Skeletal muscle tissue (tissue), 4 donors: ENCODE data around the gene ALDH3A1. TPM values are rescaled to one million over a fixed set of nuclear protein-coding genes. Genes with fewer than 3 reads are reported as not detected.

Source experiments
- H3K27ac ChIP-seq: one replicate; pipeline ENCODE4 v1.7.0; 2013; ENCODE audit warnings: mild to moderate bottlenecking, low read depth, low read length, inconsistent platforms
- H3K27me3 ChIP-seq, 3 donors: one replicate each; pipeline ENCODE4 v1.7.0; 2013; ENCODE audit warnings: low read length in 3 of 3; ENCODE audit not compliant: control insufficient read depth in 3 of 3, insufficient read depth in 3 of 3
- H3K36me3 ChIP-seq, 3 donors: one replicate each; pipeline ENCODE4 v1.7.0; 2013; ENCODE audit warnings: low read length in 3 of 3; ENCODE audit not compliant: control insufficient read depth in 3 of 3, insufficient read depth in 3 of 3
- H3K4me1 ChIP-seq, 3 donors: one replicate each; pipeline ENCODE4 v1.7.0; 2013; ENCODE audit warnings: low read length in 3 of 3, mild to moderate bottlenecking in 3 of 3; ENCODE audit not compliant: control insufficient read depth in 3 of 3, insufficient read depth in 3 of 3
- H3K4me3 ChIP-seq, 3 donors: one replicate each; pipeline ENCODE4 v1.7.0; 2013; ENCODE audit warnings: low read length in 3 of 3
- H3K9ac ChIP-seq, 3 donors: one replicate each; pipeline ENCODE4 v1.7.0; 2013; ENCODE audit warnings: low read length in 3 of 3, mild to moderate bottlenecking in 3 of 3, moderate library complexity in 2 of 3, low read depth in 1 of 3
- H3K9me3 ChIP-seq, 3 donors: one replicate each; pipeline ENCODE4 v1.7.0; 2013; ENCODE audit warnings: low read length in 3 of 3; ENCODE audit not compliant: control insufficient read depth in 3 of 3
- total RNA-seq: library from RNA; depleted of rRNA; stranded (reverse); fragments of >200 nt; gene quantifications from one replicate; pipeline ENCODE4 v1.2.3, GENCODE V29; 2014
- donor health status: Osteomylitis.

ALDH3A1 gene
- total RNA-seq, 1 donor from 2014 or later = not detected

GRCh38 chr17:19742495-19742894, 5.6 kb downstream of the ALDH3A1 start:
- H3K36me3 ChIP-seq = no peaks in the 10 kb centered on the region
- no peak overlapping the region for H3K4me3 ChIP-seq
- no peaks in the 10 kb centered on the region for H3K9me3 ChIP-seq
- H3K4me1 ChIP-seq = peaks cover 4 to 10% (median 8%) of the 10 kb centered on the region in 3 donors
- no peak overlapping the region for H3K9ac ChIP-seq
- H3K27ac ChIP-seq = no peak overlapping the region
- no peaks in the 10 kb centered on the region for H3K27me3 ChIP-seq

GRCh38 chr17:19741832-19742457, 6.2 kb downstream of the ALDH3A1 start:
- Histone ChIP-seq H3K36me3 (no peaks in the 10 kb centered on the region), H3K27me3 (no peaks in the 10 kb centered on the region), H3K9me3 (no peaks in the 10 kb centered on the region), H3K27ac (no peak overlapping the region), H3K4me3 (no peak overlapping the region), H3K4me1 (peaks cover 4 to 10% (median 8%) of the 10 kb centered on the region in 3 donors), H3K9ac (no peak overlapping the region)

DNA sequence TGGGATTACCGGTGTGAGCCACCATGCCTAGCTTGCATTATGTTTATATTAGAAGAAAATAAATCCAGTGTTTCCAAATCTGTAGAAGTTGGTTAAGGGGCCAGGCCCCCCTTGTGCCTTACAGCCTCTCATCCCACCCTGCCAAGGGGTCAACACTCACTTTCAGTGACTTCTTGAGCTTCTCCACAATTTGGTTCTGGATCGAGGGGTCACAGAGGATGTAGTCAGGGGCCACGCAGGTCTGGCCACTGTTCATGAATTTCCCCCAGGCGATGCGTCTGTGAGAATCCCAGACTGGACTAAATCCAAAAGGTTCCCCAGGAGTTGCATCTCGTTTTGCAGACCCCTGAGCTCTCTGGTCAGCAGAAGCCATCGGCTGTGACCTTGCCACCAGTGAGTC, 7.2 kb downstream of the ALDH3A1 start:
- Histone ChIP-seq H3K27me3 (no peaks in the 10 kb centered on the region), H3K4me3 (no peak overlapping the region), H3K4me1 (peaks cover 4 to 10% (median 8%) of the 10 kb centered on the region in 3 donors), H3K36me3 (no peaks in the 10 kb centered on the region), H3K9ac (no peak overlapping the region), H3K27ac (no peak overlapping the region), H3K9me3 (no peaks in the 10 kb centered on the region)

DNA sequence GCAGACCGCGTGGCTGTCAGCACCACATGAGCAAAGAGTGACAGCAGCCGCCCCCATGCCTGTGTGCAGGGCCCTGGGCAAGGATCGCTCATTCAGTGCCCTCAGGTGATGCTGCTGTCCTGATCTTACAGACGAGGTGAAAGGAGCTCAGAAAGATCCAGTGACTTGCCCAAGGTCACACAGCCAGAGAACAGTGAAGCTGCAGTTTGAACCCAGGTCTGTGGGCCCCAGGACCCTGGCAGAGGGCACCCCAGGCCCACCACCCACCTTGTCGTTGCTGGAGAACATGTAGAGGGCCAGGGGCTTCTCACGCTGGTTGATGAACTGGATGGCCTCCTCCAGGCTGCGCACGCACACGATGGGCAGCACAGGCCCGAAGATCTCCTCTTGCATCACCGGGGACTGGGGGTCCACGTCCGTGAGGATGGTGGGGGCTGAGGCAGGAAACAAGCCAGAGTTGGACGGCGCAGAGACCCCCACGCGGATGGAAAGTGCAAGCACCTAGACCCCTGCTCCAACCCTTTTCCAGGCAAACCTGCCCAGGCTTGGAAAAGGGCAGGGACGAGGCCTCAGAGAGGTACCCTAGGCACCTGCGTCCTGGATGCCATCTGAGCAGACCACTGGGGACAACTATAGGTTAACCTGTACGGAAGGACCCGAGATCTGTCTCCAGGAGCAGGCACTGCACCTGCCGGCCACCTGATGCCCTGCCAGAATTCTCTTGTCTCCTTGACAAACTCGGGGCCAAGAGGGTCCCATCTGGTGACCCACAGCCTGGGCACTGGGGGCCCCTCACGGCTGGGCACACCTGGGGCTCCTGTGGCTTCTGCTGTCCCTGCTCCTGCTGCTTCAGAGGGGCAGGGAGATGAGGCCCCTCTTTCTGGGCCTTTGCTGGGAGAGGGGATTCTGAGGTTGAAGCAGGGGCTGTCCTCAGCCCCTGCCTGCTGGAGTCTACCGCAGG, 8.6 kb downstream of the ALDH3A1 start:
- H3K27ac ChIP-seq = no peak overlapping the region
- no peaks in the 10 kb centered on the region for H3K27me3 ChIP-seq
- no peaks in the 10 kb centered on the region for H3K9me3 ChIP-seq
- H3K36me3 ChIP-seq = no peaks in the 10 kb centered on the region
- no peak overlapping the region for H3K9ac ChIP-seq
- peaks cover 0 to 2% (median 2%) of the 10 kb centered on the region in 3 donors for H3K4me1 ChIP-seq
- H3K4me3 ChIP-seq = no peak overlapping the region

GRCh38 chr17:19738757-19739156, 9.3 kb downstream of the ALDH3A1 start:
- Histone ChIP-seq H3K9me3 (no peaks in the 10 kb centered on the region), H3K9ac (no peak overlapping the region), H3K4me3 (no peak overlapping the region), H3K4me1 (no peaks in the 10 kb centered on the region), H3K36me3 (no peaks in the 10 kb centered on the region), H3K27me3 (no peaks in the 10 kb centered on the region), H3K27ac (no peak overlapping the region)

DNA sequence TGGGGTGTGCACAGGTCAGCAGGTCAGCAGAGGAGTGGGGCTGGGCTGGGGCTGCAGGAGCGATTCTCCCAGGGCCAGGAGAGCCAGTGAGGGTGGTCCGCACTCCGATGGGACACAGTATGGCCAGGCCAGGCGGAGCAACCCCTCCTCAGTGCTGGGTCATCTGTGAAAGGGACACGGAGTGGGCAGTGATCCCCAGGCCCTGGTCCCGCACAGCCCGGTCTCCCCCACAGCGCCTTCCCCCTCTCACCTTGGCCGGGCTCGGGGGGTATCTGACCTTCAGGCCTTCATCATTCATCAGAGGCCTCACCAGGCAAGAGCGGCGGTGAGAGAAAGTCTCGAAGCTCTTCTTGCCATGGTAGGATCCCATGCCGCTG, 10.0 kb downstream of the ALDH3A1 start:
- Histone ChIP-seq H3K27ac (no peak overlapping the region), H3K4me3 (no peak overlapping the region), H3K4me1 (no peaks in the 10 kb centered on the region), H3K36me3 (no peaks in the 10 kb centered on the region), H3K27me3 (no peaks in the 10 kb centered on the region), H3K9me3 (no peaks in the 10 kb centered on the region), H3K9ac (no peak overlapping the region)

GRCh38 chr17:19737305-19738072, 10.6 kb downstream of the ALDH3A1 start:
- Histone ChIP-seq H3K4me3 (no peak overlapping the region), H3K27ac (no peak overlapping the region), H3K9me3 (no peaks in the 10 kb centered on the region), H3K36me3 (no peaks in the 10 kb centered on the region), H3K9ac (no peak overlapping the region), H3K27me3 (no peaks in the 10 kb centered on the region), H3K4me1 (no peaks in the 10 kb centered on the region)

DNA sequence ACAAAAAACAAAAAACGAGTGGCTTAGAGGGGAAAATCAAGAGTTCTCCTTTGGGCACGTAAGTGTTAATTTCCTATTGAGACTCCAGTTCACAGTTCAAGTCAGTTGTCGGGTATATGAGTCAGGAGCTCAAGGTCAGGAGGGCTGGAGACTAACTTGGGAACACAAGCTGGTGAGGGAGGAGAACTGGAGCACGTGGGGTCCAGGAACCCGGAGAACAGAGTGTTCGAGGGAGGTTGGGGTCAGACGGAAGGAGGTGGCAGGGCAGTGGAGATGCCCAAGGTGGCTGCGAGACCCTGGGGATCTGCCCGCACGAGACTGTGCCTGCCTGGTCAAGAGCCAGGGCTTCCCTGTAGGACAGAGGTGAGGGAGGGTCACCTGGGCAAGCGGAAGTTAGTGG, 12.0 kb downstream of the ALDH3A1 start:
- Histone ChIP-seq H3K27ac (no peak overlapping the region), H3K4me3 (no peak overlapping the region), H3K36me3 (no peaks in the 10 kb centered on the region), H3K27me3 (no peaks in the 10 kb centered on the region), H3K4me1 (no peaks in the 10 kb centered on the region), H3K9ac (no peak overlapping the region), H3K9me3 (no peaks in the 10 kb centered on the region)

DNA sequence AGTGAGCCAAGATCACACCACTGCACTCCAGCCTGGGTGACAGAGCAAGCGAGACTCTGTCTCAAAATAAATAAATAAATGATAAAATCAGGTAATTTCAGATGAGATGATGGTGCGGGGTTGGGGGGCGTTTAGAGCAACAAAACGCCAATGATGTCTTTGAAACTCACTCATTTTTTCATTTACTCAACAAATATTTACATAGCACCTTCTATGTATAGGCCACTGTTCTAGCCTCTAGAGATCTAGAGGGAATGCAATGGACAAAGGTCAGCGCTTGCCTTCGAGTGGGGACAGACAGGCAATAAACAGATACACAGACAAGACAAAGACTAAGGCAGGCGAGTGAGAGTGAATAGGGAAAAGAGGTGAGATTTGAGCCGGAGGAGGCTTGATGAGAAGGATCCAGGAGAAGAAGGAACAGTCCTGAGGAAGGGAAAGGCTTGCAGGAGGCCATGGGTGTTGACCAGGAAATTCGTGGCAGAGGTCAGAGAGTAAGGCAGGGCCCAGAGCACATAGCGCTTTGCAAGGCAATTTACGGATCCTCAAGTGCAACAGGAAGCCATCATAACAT, 14.1 kb downstream of the ALDH3A1 start:
- no peak overlapping the region for H3K27ac ChIP-seq
- no peak overlapping the region for H3K9ac ChIP-seq
- H3K4me3 ChIP-seq = no peak overlapping the region
- no peaks in the 10 kb centered on the region for H3K27me3 ChIP-seq
- H3K4me1 ChIP-seq = no peaks in the 10 kb centered on the region
- no peaks in the 10 kb centered on the region for H3K36me3 ChIP-seq
- H3K9me3 ChIP-seq = no peaks in the 10 kb centered on the region
